Stimulated activated CD8-positive, alpha-beta memory T cell treated with anti-CD3 and anti-CD28 coated beads, Interleukin-15, amount 100 ng/mL, for 24 hours (primary cell): ENCODE measurements around the gene UNC45B.
"Not testable (repeated sequence)": the region's sequence is repeated elsewhere in the genome, so short reads cannot be mapped to it uniquely, and the experiment has no call there.

Source experiments
- DNase-seq: peaks from one replicate; pipeline ENCODE4 v3.0.0-alpha.2; 2020; ENCODE audit warnings: low read depth

Gene UNC45B

DNA sequence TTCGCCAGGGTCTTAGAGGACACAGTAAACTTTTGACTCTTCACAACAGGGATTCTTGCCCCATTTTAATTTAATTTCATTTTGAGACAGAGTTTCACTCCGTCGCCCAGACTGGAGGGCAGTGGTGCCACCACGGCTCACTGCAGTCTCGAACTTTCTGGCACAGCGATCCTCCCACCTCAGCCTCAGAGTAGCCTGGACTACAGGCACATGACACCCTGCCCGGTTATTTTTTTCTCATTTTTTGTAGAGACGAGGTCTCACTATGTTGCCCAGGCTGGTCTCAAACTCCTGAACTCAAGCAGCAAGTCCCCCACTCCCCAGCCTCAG, 5.2 kb upstream of the UNC45B start:
- DNase-seq = no peak

- DNase-seq = no peak
Measured at GRCh38 chr17:35144840-35145239, 2.8 kb upstream of the UNC45B start.

DNA sequence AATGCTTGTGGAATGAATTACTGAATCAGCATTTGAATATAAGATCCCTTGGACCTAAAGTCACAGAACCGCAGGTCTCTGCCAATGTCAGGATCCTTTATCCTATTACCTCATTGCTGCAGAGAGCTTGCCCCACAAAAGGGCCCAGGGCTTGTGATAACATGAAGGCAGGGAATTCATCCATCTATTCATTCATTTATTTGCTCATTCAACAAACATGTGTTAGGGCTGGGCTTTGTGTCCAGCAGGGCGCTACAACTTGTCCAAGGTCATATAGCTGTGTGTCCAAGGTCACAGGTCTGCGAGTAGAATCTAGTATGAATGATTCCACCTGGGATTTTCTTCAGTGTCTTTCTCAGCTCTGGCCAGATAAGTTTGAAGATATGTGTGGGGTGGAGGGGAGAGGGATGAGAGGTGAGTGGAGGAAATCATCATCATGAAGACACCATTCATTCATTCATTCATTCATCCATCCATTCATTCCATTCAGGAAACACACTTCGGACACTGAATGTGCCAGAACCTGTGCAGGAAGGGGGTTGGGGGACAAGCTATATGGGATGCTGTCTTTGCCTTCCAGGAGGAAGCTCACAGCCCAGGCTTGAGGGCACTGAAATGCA, 1.3 kb upstream of the UNC45B start:
- no peak for DNase-seq

- DNase-seq = no peak
Measured at GRCh38 chr17:35148144-35148543, 527 bp downstream of the UNC45B start.

DNA sequence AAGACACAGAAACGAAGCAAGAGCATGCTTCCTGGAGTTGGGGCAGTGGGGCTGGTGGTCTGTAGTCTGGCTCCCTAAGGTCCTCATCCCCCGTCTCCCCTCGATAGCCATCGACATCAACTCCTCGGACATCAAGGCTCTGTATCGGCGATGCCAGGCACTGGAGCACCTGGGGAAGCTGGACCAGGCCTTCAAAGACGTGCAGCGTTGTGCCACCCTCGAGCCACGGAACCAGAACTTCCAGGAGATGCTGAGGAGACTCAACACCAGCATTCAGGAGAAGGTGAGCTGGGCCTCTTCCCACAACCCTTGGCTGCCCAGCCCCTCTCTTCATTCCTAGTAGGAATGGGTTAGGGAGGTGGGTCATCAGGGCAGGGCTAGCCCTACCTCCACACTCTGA, 2.3 kb downstream of the UNC45B start:
- DNase-seq = no peak

- DNase-seq = not testable (repeated sequence)
Measured at GRCh38 chr17:35151080-35151479, 3.5 kb downstream of the UNC45B start.

- DNase-seq = no peak
Measured at GRCh38 chr17:35152421-35153140, 5.0 kb downstream of the UNC45B start.

DNA sequence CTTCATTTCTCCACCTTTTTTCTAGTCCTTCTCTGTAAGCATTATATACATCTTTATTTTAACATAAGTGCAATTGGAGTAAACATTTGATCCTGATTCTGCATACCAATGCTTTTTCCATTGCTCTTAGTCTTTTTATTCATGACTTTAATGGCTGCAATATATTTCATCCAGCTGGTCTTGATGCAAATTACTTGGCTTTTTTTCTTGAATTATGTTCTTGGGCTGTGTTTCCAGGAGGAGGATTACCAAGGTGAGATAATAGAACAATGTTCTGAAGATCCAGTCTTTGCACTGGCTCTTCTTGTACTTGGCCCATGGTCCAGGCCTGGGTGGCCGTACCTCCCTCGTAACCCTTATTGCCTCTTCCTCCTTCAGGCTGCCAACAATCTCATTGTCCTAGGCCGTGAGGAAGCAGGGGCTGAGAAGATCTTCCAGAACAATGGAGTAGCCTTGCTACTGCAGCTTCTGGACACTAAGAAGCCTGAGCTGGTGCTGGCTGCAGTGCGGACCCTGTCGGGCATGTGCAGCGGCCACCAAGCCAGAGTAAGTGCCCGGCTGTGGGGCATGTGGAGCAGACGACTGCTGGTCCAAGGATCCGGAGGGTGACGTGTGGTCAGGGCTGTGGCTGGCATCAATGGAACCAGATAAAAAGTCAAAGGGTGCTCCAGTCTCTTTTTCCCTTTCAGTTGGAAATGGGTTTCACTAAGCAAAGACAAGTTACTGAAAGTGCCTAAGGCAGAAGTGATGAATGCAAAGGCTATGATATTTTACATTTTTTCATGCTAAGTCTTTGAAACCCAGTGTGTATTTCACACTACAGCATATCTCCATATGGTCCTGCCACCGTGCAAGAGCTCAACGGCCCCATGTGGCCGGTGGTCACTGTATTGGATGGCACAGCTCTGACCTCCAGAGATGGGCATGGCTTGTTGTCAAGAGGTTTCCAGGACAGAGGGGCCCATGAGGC, 6.9 kb downstream of the UNC45B start:
- DNase-seq = no peak

GRCh38 chr17:35155246-35155645, 7.6 kb downstream of the UNC45B start:
- no peak for DNase-seq

DNA sequence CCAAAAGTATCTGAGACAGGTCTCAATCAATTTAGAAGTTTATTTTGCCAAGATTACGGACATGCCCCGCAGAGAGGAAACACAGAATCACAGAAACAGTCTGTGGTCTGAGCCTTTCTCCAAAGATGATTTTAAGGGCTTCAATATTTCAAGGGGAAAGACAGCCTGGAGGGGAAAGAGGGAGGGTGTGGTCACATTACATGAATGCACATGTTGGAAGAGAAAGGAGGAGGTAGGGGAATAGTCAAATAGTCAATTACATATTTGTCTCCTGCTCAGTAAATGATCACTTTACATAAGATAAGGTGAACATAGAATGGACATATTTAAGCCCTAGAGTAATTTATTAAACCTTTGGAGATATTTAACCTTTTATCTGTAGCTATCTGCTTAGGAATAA, 12.3 kb downstream of the UNC45B start:
- DNase-seq = no peak

GRCh38 chr17:35160354-35161201, 13.0 kb downstream of the UNC45B start:
- DNase-seq = no peak

- DNase-seq = no peak
Measured at GRCh38 chr17:35161281-35161761, 13.7 kb downstream of the UNC45B start.

GRCh38 chr17:35162755-35163154, 15.1 kb downstream of the UNC45B start:
- no peak for DNase-seq

DNA sequence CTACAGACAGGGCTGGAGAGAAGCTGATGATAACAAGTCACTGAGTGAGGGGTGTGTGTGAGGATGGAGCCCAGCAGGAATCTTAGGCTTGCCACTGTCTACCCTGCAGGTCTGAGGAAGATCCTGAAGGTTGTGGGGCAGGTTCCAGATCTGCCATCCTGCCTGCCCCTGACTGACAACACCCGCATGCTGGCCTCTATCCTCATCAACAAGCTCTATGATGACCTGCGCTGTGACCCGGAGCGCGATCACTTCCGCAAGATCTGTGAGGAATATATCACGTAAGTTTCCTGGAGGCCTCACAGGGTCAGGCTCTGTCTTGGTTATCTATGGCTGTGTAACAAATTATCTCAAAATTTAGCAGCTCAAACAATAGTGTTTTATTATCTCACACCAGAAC, 16.3 kb downstream of the UNC45B start:
- DNase-seq = no peak

- no peak for DNase-seq
Measured at GRCh38 chr17:35164716-35165115, 17.1 kb downstream of the UNC45B start.

GRCh38 chr17:35166526-35166925, 18.9 kb downstream of the UNC45B start:
- DNase-seq = no peak

GRCh38 chr17:35167046-35167445, 19.4 kb downstream of the UNC45B start:
- no peak for DNase-seq

GRCh38 chr17:35167666-35168065, 20.0 kb downstream of the UNC45B start:
- no peak for DNase-seq

GRCh38 chr17:35169835-35170363, 22.3 kb downstream of the UNC45B start:
- no peak for DNase-seq

DNA sequence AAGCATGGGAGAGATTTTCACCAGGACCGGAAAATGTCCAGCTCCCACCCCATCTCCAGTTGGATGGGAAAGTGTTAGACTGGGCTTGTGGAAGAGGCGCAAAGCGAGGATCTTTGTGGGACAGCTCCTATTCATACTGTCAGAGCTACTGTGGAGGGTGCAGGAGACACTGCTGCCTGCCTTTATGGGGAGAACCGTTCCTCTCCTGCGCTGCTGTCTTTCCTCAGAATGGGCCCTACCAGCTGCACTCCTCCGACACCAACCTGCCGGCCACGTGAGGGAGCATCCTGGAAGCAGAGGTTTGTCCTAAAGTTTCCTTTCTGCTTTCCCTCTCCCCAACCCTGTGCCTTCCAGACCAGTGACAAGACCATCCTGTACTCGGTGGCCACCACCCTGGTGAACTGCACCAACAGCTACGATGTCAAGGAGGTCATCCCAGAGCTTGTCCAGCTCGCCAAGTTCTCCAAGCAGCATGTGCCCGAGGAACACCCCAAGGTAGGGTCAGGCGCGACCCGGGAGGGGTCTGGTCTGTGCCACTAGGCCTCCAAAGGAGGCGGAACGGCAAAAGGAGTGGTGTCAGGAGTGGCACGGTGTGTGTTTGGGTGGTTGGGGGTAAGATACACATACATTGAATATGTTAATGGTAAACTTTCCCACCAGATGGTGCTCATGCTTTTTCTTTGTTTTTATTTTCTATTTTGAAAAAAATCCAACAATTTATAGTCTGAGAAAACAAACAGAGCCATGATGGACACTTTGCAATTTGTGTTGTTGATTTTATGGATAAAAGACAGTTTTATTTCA, 23.6 kb downstream of the UNC45B start:
- DNase-seq = no peak

GRCh38 chr17:35171834-35172233, 24.2 kb downstream of the UNC45B start:
- DNase-seq = no peak
